Nephron (organoid): Measurements from ENCODE around the gene DLX1.
"Not testable (repeated sequence)": the region's sequence is repeated elsewhere in the genome, so short reads cannot be mapped to it uniquely, and the experiment has no call there.

Experiments used
- H3K27ac Mint-ChIP-seq, 3 experiments: 2 replicates each; pipeline ENCODE4 v1.8.0; 2020; ENCODE audit warnings: mixed read lengths in 3 of 3, mild to moderate bottlenecking in 2 of 3, moderate library complexity in 1 of 3
- H3K27me3 Mint-ChIP-seq: 2 replicates; pipeline ENCODE4 v1.8.0; 2021; ENCODE audit warnings: low read depth, mild to moderate bottlenecking, moderate library complexity, mixed read lengths
- H3K36me3 Mint-ChIP-seq: 2 replicates; pipeline ENCODE4 v1.8.0; 2020; ENCODE audit warnings: low read depth, mixed read lengths
- H3K4me1 Mint-ChIP-seq: 2 replicates; pipeline ENCODE4 v1.8.0; 2020; ENCODE audit warnings: mixed read lengths
- H3K4me3 Mint-ChIP-seq, 3 experiments: 2 replicates each; pipeline ENCODE4 v1.8.0; 2020; ENCODE audit warnings: mild to moderate bottlenecking in 3 of 3, mixed read lengths in 3 of 3, moderate library complexity in 2 of 3
- H3K9me3 Mint-ChIP-seq: 2 replicates; pipeline ENCODE4 v1.8.0; 2020; ENCODE audit warnings: mixed read lengths
- CTCF ChIP-seq, 3 experiments: fragments of 200-600 bp; sonication (generic); IDR thresholded peaks; one replicate each; pipeline ENCODE4 v1.5.0; 2021; ENCODE audit warnings: antibody characterized with exemption in 3 of 3; ENCODE audit not compliant: unreplicated experiment in 3 of 3

DLX1 gene

GRCh38 chr2:172050479-172051125, 34.7 kb upstream of the DLX1 start:
- H3K27ac Mint-ChIP-seq = peak overlapping the region in 1 of 3 experiments; percentile 61
- H3K4me3 Mint-ChIP-seq = no peak overlapping the region
- no peaks in the 10 kb centered on the region for H3K36me3 Mint-ChIP-seq
- H3K27me3 Mint-ChIP-seq = no peaks in the 10 kb centered on the region
- TF ChIP-seq CTCF (IDR thresholded peaks at IDR 0.05; ENCODE audit: unreplicated experiment in 3 of 3) = no peak
- peaks cover 14% of the 10 kb centered on the region for H3K4me1 Mint-ChIP-seq
- H3K9me3 Mint-ChIP-seq = no peaks in the 10 kb centered on the region

GRCh38 chr2:172052000-172052983, 33.0 kb upstream of the DLX1 start:
- Mint-ChIP-seq H3K9me3 (no peaks in the 10 kb centered on the region), H3K36me3 (no peaks in the 10 kb centered on the region), H3K27ac (peak overlapping the region in 1 of 3 experiments; percentile 73), H3K4me1 (peaks cover 14% of the 10 kb centered on the region), H3K27me3 (no peaks in the 10 kb centered on the region), H3K4me3 (no peak overlapping the region)
- no peak for TF ChIP-seq CTCF (IDR thresholded peaks at IDR 0.05; ENCODE audit: unreplicated experiment in 3 of 3)

GRCh38 chr2:172053486-172053885, 31.8 kb upstream of the DLX1 start:
- Mint-ChIP-seq H3K4me3 (no peak overlapping the region), H3K4me1 (peaks cover 14% of the 10 kb centered on the region), H3K27ac (no peak overlapping the region)

GRCh38 chr2:172056293-172056692, 29.0 kb upstream of the DLX1 start:
- Mint-ChIP-seq H3K9me3 (no peaks in the 10 kb centered on the region), H3K27me3 (peaks cover 6% of the 10 kb centered on the region), H3K27ac (no peak overlapping the region), H3K4me1 (peaks cover 14% of the 10 kb centered on the region), H3K36me3 (no peaks in the 10 kb centered on the region), H3K4me3 (no peak overlapping the region)
- no peak for TF ChIP-seq CTCF (IDR thresholded peaks at IDR 0.05; ENCODE audit: unreplicated experiment in 3 of 3)

More at GRCh38 chr2:172053486-172053885, 31.8 kb upstream of the DLX1 start:
- no peaks in the 10 kb centered on the region for H3K9me3 Mint-ChIP-seq
- TF ChIP-seq CTCF (IDR thresholded peaks at IDR 0.05; ENCODE audit: unreplicated experiment in 3 of 3) = no peak
- no peaks in the 10 kb centered on the region for H3K36me3 Mint-ChIP-seq
- H3K27me3 Mint-ChIP-seq = no peaks in the 10 kb centered on the region

GRCh38 chr2:172058660-172059059, 26.6 kb upstream of the DLX1 start:
- Mint-ChIP-seq H3K4me1 (peaks cover 2% of the 10 kb centered on the region), H3K9me3 (no peaks in the 10 kb centered on the region), H3K36me3 (peaks cover 5% of the 10 kb centered on the region), H3K27me3 (peaks cover 6% of the 10 kb centered on the region), H3K27ac (no peak overlapping the region), H3K4me3 (no peak overlapping the region)
- no peak for TF ChIP-seq CTCF (IDR thresholded peaks at IDR 0.05; ENCODE audit: unreplicated experiment in 3 of 3)

GRCh38 chr2:172060118-172060517, 25.2 kb upstream of the DLX1 start:
- H3K9me3 Mint-ChIP-seq, H3K36me3 Mint-ChIP-seq, H3K4me3 Mint-ChIP-seq, H3K27ac Mint-ChIP-seq, H3K4me1 Mint-ChIP-seq, H3K27me3 Mint-ChIP-seq: not testable (repeated sequence)
